Measurements from ENCODE around the gene TTLL11. TPM values are rescaled to one million over a fixed set of nuclear protein-coding genes. Genes with fewer than 3 reads are reported as not detected.

The TTLL11 gene
- total RNA-seq, 4 donors from 2014 or later = 7.9 to 14.4 (median 9.7) TPM

GRCh38 chr9:121992571-121993212, 100.4 kb downstream of the TTLL11 start:
- H3K36me3 ChIP-seq = no peaks in the 10 kb centered on the region
- intact Hi-C loops (cut with DNase I) = loop anchor here (2.0 to 10.0 kb wide), 3 partner anchors 304 to 440 kb away; no protein-coding TSS in a partner anchor
- no peak overlapping the region for H3K27ac ChIP-seq
- H3K27me3 ChIP-seq = no peaks in the 10 kb centered on the region
- TF ChIP-seq POLR2A (IDR thresholded peaks at IDR 0.05) (no peak), CTCF (IDR thresholded peaks at IDR 0.05) (peak; percentile 56 to 83 (median 71))
- no peak overlapping the region for H3K4me3 ChIP-seq (replicated peaks in 1 of 3)
- DNase-seq = peak; percentile 65 to 73
- H3K4me1 ChIP-seq = peaks cover 7 to 12% of the 10 kb centered on the region in 2 donors
- WGBS, 2 donors = 7 to 11% methylated on average over 8 of the region's 8 CpGs
- no peaks in the 10 kb centered on the region for H3K9me3 ChIP-seq

- H3K4me3 ChIP-seq (replicated peaks in 1 of 3) = no peak overlapping the region
- no peak for DNase-seq
- no peak overlapping the region for H3K27ac ChIP-seq
- TF ChIP-seq CTCF (IDR thresholded peaks at IDR 0.05) (no peak), POLR2A (IDR thresholded peaks at IDR 0.05) (no peak)
- no peaks in the 10 kb centered on the region for H3K9me3 ChIP-seq
- intact Hi-C loops (cut with DNase I) = loop anchor here (5.0 to 10.0 kb wide), 2 partner anchors 356 to 439 kb away; no protein-coding TSS in a partner anchor
- peaks cover 17 to 26% of the 10 kb centered on the region in 2 donors for H3K4me1 ChIP-seq
- 72 to 80% methylated on average over 4 of the region's 4 CpGs for WGBS, 2 donors
- H3K27me3 ChIP-seq = no peaks in the 10 kb centered on the region
- no peaks in the 10 kb centered on the region for H3K36me3 ChIP-seq
Measured at GRCh38 chr9:121991307-121991661, 101.8 kb downstream of the TTLL11 start.

- Histone ChIP-seq H3K36me3 (no peaks in the 10 kb centered on the region), H3K4me3 (replicated peaks in 1 of 3) (no peak overlapping the region), H3K4me1 (peaks cover 17 to 26% of the 10 kb centered on the region in 2 donors), H3K9me3 (no peaks in the 10 kb centered on the region), H3K27ac (no peak overlapping the region), H3K27me3 (no peaks in the 10 kb centered on the region)
- DNase-seq = no peak
- intact Hi-C loops (cut with DNase I) = loop anchor here (5.0 to 10.0 kb wide), 2 partner anchors 356 to 438 kb away; no protein-coding TSS in a partner anchor
- WGBS, 2 donors = 83 to 88% methylated on average over 9 of the region's 9 CpGs
- no peak for TF ChIP-seq POLR2A (IDR thresholded peaks at IDR 0.05)
- TF ChIP-seq CTCF (IDR thresholded peaks at IDR 0.05) = no peak
Measured at GRCh38 chr9:121990600-121991306, 102.4 kb downstream of the TTLL11 start.

GRCh38 chr9:121989010-121989409, 104.1 kb downstream of the TTLL11 start:
- DNase-seq = peak in 1 of 2 donors; percentile 54
- Histone ChIP-seq H3K36me3 (no peaks in the 10 kb centered on the region), H3K27me3 (no peaks in the 10 kb centered on the region), H3K27ac (no peak overlapping the region), H3K4me1 (peaks cover 17 to 38% of the 10 kb centered on the region in 2 donors), H3K4me3 (replicated peaks in 1 of 3) (no peak overlapping the region), H3K9me3 (no peaks in the 10 kb centered on the region)
- intact Hi-C loops (cut with DNase I) = no loop called here
- no peak for TF ChIP-seq POLR2A (IDR thresholded peaks at IDR 0.05)
- TF ChIP-seq CTCF (IDR thresholded peaks at IDR 0.05) = peak in 2 of 6 experiments; percentile 21 to 24
- WGBS, 2 donors = 64 to 71% methylated on average over 13 of the region's 13 CpGs

- Histone ChIP-seq H3K4me1 (peaks cover 17 to 46% of the 10 kb centered on the region in 2 donors), H3K27me3 (no peaks in the 10 kb centered on the region), H3K36me3 (no peaks in the 10 kb centered on the region), H3K27ac (peak overlapping the region; percentile 33 to 54 (median 53)), H3K9me3 (no peaks in the 10 kb centered on the region), H3K4me3 (replicated peaks in 1 of 3) (no peak overlapping the region)
- no peak for TF ChIP-seq POLR2A (IDR thresholded peaks at IDR 0.05)
- DNase-seq = peak; percentile 73 to 82
- intact Hi-C loops (cut with DNase I) = no loop called here
- 41% methylated on average over 7 of the region's 7 CpGs for WGBS, 2 donors
Measured at GRCh38 chr9:121987314-121987713, 105.8 kb downstream of the TTLL11 start.
